IPS-18a (cell line): ENCODE data around the gene ADAP1.

Experiments used
- H3K27ac ChIP-seq: one replicate; pipeline ENCODE4 v1.5.1; 2013; ENCODE audit warnings: low read length
- H3K27me3 ChIP-seq: one replicate; pipeline ENCODE4 v1.6.1; 2013; ENCODE audit warnings: mild to moderate bottlenecking, low read length; ENCODE audit not compliant: control insufficient read depth, insufficient read depth
- H3K36me3 ChIP-seq: one replicate; pipeline ENCODE4 v1.6.1; 2013; ENCODE audit warnings: low read depth, low read length; ENCODE audit not compliant: control insufficient read depth
- H3K4me1 ChIP-seq: one replicate; pipeline ENCODE4 v1.6.1; 2013; ENCODE audit warnings: low read depth, low read length; ENCODE audit not compliant: control insufficient read depth
- H3K4me3 ChIP-seq: one replicate; pipeline ENCODE4 v1.5.1; 2013; ENCODE audit warnings: low read length
- H3K9ac ChIP-seq: one replicate; pipeline ENCODE4 v1.6.1; 2013; ENCODE audit warnings: mild to moderate bottlenecking, low read length, moderate library complexity
- H3K9me3 ChIP-seq: one replicate; pipeline ENCODE4 v1.6.1; 2013; ENCODE audit warnings: low read depth, low read length; ENCODE audit not compliant: control insufficient read depth

Gene ADAP1

DNA sequence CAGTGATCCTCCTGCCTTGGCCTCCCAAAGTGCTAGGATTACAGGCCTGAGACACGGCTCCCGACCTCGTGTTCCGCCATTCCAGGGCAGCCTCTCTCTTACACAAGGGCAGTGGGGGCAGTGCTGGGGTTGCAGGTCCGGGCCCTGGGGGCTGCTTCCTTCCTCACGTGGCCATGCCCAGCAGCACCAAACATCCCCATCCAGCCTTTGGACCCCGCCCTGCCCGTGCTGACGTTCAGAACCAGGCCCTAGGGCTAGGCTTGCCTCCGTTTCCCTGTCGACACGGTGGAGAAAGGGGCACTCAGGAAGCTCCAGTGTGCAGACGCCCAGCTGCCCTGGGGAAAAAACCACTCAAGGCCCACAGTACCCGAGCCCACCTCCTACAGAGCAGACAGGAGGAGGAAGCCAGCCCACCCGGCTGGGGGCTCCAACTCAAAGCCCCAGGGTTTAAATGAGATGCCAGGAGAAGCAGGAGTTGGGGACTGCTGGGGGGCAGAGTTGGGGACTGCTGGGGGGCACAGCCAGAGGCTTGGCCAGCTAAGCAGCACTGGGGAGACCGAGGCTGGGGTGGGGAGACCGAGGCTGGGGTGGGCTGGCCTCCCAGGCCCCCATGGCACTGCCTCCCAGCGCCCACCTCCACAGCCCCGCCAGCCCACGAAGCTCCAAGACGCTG lies 35.9 kb downstream of the ADAP1 start:
- H3K4me1 ChIP-seq: no peaks in the 10 kb centered on the region
- no peak overlapping the region for H3K4me3 ChIP-seq
- H3K27me3 ChIP-seq: no peaks in the 10 kb centered on the region
- H3K9me3 ChIP-seq: no peaks in the 10 kb centered on the region
- H3K9ac ChIP-seq: no peak overlapping the region
- H3K27ac ChIP-seq: no peak overlapping the region
- no peaks in the 10 kb centered on the region for H3K36me3 ChIP-seq

DNA sequence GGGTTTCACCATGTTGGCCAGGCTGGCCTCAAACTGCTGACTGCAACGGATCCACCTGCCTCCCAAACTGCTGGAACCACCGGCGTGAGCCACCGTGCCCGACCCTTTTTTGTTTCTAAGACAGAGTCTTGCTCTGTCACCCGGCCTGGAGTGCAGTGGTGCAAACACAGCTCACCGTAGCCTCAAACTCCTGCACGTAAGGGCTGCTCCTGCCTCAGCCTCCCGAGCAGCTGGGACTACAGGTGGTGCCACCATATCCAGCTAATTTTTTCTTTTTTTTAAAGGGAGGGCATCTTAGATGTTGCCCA lies 36.4 kb downstream of the ADAP1 start:
- Histone ChIP-seq H3K9me3 (no peaks in the 10 kb centered on the region), H3K27me3 (no peaks in the 10 kb centered on the region), H3K36me3 (no peaks in the 10 kb centered on the region), H3K27ac (no peak overlapping the region), H3K4me3 (no peak overlapping the region), H3K9ac (no peak overlapping the region), H3K4me1 (no peaks in the 10 kb centered on the region)

DNA sequence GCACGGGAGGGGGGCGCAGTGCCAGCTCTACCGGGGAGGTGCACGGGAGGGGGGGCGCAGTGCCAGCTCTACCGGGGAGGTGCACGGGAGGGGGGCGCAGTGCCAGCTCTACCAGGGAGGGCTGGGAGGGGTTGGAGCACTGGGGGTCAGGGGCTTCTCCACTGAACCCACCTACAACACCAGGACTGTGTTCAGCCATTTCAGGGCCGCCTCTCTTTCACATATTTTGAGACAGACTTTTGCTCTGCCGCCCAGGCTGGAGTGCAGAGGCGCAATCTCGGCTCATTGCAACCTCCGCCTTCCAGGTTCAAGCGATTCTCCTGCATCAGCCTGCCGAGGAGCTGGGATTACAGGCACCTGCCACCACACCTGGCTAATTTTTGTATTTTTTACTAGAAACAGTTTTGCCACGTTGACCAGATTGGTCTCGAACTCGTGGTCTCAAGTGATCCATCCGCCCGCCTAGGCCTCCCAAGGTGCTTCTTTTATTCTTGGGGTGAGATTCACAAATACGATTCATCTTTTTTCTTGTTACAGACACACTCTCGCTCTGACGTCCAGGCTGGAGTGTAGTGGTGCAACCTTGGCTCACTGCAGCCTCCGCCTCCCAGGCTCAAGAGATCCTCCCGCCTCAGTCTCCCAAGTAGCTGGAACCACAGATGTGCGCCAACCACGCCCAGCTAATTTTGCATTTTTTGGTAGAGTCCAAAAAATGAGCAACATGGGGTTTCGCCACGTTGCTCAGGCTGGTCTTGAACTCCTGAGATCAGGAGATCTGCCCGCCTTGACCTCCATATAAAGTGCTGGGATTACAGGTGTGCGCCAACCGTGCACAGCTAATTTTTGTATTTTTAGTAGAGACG lies 37.0 kb downstream of the ADAP1 start:
- Histone ChIP-seq H3K4me1 (no peaks in the 10 kb centered on the region), H3K9me3 (no peaks in the 10 kb centered on the region), H3K27ac (no peak overlapping the region), H3K27me3 (no peaks in the 10 kb centered on the region), H3K4me3 (no peak overlapping the region), H3K36me3 (no peaks in the 10 kb centered on the region), H3K9ac (no peak overlapping the region)

DNA sequence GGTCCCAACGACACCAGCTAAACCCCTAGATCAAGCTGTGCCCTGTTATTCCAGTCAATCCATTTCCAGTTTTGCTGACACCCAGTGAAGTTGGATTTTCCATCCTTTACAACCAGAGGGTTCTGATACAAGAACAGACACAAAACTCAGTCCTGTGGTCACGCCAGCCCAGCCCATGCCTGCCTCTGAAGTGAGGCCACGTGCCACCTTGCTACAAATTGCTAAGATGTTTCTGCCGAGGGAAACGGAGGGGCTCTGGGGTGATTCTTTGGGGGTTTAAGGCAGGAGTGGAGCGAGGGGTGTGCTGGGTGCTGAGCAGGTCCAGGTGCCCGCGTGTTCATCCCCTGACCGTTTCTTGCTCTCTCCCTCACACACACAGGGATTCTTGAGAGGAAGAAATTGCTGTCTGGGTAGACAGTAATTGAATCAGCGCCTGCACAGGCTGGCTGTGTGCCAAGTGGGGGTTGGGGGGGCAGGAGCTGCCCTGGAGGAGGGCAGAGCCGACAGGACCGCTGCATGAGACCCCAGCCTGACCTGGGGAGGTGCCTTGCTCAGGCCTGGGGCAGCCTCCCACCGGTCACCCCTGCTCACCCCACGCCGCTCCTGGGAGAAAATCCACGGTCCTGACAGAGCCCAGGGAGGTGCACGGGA lies 38.1 kb downstream of the ADAP1 start:
- no peaks in the 10 kb centered on the region for H3K36me3 ChIP-seq
- no peak overlapping the region for H3K27ac ChIP-seq
- H3K4me1 ChIP-seq: no peaks in the 10 kb centered on the region
- no peak overlapping the region for H3K4me3 ChIP-seq
- H3K9me3 ChIP-seq: no peaks in the 10 kb centered on the region
- no peaks in the 10 kb centered on the region for H3K27me3 ChIP-seq
- no peak overlapping the region for H3K9ac ChIP-seq

DNA sequence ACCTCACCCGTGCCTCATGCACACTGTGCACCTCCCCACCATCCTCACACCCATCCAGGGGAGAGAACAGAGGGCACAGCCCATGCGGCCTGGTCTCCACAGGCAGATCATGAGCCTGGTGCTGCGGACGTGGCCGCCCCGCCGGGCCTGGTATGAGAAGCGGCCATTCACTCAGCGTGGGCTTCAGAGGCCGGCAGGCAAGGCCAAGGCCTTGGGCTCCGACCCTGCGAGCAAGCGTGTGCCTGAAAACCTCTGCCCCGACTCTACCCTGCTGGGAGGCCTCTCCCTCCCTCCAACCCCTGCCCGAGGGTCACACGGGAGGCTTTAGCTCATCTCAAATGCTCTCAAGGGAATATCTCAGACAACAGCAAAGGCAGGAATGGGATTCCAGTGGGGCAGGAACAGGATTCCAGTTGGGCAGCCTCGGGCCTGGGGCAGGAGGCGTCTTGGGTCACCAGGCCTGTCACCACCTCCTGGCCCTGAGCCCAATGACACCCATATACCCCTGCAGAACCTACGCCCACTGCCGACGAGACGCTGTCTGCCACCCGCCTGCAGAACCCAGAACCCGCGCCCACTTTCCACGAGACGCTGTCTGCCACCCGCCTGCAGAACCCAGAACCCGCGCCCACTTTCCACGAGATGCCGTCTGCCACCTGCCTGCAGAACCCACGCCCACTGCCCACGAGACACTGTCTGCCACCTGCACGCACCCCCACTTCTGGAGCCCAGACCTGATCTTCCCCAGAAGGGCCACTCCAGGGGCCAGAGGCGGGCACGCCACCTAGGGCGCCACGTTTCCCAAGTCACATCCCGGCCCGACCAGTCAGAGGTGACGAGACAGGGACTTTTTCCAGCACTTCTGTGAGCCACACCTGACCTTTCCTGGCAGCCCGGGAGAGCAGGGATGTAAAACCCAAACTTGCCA lies 38.9 kb downstream of the ADAP1 start:
- Histone ChIP-seq H3K9ac (no peak overlapping the region), H3K27ac (no peak overlapping the region), H3K27me3 (no peaks in the 10 kb centered on the region), H3K36me3 (no peaks in the 10 kb centered on the region), H3K4me3 (no peak overlapping the region), H3K9me3 (no peaks in the 10 kb centered on the region), H3K4me1 (no peaks in the 10 kb centered on the region)

DNA sequence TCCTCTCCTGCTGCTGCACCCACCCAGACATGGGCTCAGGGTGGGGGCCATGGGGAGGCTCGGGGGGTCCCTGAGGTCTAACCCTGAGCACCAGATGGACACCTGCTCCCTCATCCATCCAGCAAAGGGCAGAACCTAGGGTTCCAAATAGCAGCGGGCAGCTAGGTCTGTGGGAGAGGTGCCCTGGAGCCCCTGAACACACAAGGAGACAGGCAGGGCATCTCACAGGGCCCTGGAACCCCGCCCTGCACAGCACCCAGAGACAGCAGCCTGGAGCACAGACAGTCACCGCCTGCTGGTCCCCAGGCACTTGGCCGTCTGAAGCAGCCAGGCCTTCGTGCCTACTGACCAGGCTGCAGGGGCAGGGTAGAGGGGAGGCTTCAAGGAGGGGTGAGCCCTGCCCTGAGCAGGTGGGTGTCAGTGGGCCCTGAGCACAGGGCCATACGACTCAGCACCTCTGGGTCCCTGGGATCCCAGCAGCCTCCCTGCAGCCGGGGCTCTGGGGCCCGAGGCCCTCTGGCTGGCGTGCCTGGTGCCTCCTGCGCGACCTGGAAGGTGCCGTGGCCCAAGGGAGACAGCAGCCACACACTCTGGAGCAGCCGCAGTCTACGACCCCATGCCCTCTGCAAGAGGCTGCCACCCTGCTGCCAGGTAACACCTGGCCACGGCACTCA lies 39.8 kb downstream of the ADAP1 start:
- Histone ChIP-seq H3K4me3 (no peak overlapping the region), H3K36me3 (no peaks in the 10 kb centered on the region), H3K9me3 (no peaks in the 10 kb centered on the region), H3K27me3 (peaks cover 4% of the 10 kb centered on the region), H3K4me1 (no peaks in the 10 kb centered on the region), H3K9ac (no peak overlapping the region), H3K27ac (no peak overlapping the region)

DNA sequence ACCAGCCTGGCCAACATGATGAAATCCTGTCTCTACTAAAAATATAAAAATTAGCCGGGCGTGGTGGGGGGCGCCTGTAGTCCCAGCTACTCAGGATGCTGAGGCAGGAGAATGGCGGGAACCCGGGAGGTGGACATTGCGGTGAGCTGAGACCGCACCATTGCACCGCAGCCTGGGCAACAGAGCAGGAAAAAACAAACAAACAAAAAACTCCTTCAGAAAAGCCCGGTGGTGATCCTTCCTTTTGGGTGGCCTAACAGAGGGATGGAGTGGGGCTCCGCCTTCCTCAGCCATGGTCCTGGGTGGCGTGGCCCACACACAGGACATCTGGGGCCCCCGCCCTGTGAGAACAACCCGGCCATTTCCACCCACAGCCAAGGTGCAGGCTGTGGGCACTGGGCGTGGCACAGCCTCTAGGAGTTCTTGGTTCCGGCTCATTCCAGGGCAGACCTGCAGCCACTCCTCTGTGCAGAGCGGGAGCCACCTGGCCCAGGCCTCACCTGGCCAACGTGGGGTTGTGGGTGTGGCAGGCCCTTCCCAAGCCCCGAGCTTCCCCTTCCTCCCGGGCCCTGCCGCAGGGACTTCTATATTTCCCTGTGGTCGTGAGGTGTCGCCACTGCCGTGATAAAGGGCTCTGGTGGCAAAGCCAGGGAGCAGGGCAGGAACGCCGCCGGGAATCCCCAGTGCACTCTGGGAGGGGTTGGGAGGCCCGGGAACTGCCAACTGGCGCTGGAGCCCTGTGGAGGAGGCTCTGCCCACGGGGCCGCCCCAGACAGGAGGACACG lies 40.6 kb downstream of the ADAP1 start:
- H3K9ac ChIP-seq: no peak overlapping the region
- H3K27ac ChIP-seq: no peak overlapping the region
- no peaks in the 10 kb centered on the region for H3K4me1 ChIP-seq
- no peaks in the 10 kb centered on the region for H3K36me3 ChIP-seq
- H3K9me3 ChIP-seq: no peaks in the 10 kb centered on the region
- H3K27me3 ChIP-seq: peaks cover 8% of the 10 kb centered on the region
- H3K4me3 ChIP-seq: no peak overlapping the region

DNA sequence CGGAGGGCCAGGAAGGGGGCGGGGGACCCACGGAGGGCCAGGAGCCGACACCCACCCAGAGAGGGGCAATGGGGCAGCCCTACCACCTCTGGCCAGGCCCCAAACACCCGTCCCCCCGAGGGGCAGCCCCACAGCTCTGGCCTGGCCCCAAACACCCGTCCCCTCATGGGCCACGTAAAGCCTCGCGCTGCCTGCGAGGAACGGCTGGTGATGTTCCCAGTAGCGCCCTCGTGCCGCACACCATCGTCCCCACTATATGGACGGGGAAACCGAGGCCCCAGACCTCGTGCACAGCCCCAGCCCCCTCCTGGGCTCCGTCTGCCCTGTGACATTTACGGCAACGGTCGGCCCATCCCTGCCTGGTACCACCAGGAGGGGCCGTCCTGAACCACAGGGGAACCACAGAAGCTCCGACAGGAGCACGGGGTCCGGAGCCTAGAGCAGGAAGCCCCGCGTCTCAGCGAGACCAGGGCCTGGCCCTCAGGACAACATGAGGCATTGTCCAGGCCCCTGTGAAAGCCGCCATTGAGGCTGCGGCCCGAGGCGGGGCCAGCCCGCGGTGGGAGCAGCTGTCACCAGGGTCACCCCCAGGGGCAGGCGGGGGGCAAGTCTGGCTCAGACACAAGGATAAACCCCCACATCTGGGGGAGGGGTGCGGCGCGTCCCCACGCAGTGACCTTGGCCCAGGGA lies 42.5 kb downstream of the ADAP1 start:
- H3K4me1 ChIP-seq: no peaks in the 10 kb centered on the region
- H3K4me3 ChIP-seq: no peak overlapping the region
- no peak overlapping the region for H3K27ac ChIP-seq
- H3K36me3 ChIP-seq: no peaks in the 10 kb centered on the region
- no peaks in the 10 kb centered on the region for H3K9me3 ChIP-seq
- H3K27me3 ChIP-seq: peaks cover 26% of the 10 kb centered on the region
- H3K9ac ChIP-seq: no peak overlapping the region

DNA sequence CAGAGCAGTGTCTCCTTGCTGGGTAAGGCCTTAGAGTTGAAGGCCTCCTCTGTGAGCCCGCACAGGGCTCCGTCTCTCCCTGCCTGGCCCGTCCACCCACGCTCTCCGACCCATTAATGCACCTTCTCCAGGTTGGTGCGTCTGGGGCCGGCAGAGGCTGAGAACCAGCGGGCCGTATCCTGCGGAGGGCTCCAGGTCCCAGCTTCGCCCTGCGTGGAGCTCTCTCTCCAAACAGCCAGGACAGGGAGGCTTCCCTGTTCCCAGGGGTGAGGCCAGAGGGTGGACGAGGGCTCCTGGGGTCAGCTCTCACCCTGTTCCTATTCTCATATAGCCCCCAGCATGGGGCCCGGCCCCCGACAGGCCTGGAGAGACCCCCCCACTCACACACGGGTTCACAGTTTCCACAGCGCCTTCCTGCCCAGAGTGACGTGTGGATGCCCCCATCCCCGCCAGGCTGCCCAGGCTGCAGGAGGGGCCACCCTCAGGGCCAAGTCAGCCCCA lies 43.5 kb downstream of the ADAP1 start:
- no peaks in the 10 kb centered on the region for H3K36me3 ChIP-seq
- H3K27ac ChIP-seq: no peak overlapping the region
- H3K9ac ChIP-seq: no peak overlapping the region
- H3K4me3 ChIP-seq: no peak overlapping the region
- H3K9me3 ChIP-seq: no peaks in the 10 kb centered on the region
- no peaks in the 10 kb centered on the region for H3K4me1 ChIP-seq
- H3K27me3 ChIP-seq: peaks cover 30% of the 10 kb centered on the region

DNA sequence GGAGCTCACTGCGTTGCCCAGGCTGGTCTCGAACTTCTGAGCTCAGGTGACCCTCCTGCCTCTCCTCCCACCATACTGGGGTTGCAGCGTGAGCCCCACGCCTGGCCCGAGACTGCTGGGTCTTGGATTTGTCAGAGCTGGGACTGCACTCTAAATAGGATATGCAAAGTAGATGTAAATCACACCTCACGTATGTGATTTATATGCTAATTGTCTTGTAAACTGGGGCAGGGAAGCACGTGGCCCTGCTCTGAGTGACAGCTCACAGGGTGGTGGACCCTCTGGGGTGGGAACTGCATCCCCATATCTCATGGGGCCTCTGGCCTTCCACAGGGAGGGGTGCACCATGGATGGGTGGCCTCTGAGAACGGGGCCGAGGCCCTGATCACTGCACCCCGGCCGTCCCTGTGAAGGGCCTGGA lies 44.0 kb downstream of the ADAP1 start:
- Histone ChIP-seq H3K27me3 (peaks cover 32% of the 10 kb centered on the region), H3K9me3 (no peaks in the 10 kb centered on the region), H3K36me3 (no peaks in the 10 kb centered on the region), H3K9ac (no peak overlapping the region), H3K4me1 (no peaks in the 10 kb centered on the region), H3K27ac (no peak overlapping the region), H3K4me3 (no peak overlapping the region)
